GM18868 (cell line): ENCODE results near the gene KDM7A.
"Not testable (repeated sequence)": the region's sequence is repeated elsewhere in the genome, so short reads cannot be mapped to it uniquely, and the experiment has no call there.

Source experiments
- ATAC-seq: cut with Tn5 transposase; IDR thresholded peaks from one replicate; pipeline ENCODE4 v1.9.1; 2021; ENCODE audit warnings: mild to moderate bottlenecking, moderate library complexity; ENCODE audit not compliant: unreplicated experiment

The KDM7A gene

GRCh38 chr7:140201393-140201792, 24.6 kb upstream of the KDM7A start:
- ATAC-seq = no peak

DNA sequence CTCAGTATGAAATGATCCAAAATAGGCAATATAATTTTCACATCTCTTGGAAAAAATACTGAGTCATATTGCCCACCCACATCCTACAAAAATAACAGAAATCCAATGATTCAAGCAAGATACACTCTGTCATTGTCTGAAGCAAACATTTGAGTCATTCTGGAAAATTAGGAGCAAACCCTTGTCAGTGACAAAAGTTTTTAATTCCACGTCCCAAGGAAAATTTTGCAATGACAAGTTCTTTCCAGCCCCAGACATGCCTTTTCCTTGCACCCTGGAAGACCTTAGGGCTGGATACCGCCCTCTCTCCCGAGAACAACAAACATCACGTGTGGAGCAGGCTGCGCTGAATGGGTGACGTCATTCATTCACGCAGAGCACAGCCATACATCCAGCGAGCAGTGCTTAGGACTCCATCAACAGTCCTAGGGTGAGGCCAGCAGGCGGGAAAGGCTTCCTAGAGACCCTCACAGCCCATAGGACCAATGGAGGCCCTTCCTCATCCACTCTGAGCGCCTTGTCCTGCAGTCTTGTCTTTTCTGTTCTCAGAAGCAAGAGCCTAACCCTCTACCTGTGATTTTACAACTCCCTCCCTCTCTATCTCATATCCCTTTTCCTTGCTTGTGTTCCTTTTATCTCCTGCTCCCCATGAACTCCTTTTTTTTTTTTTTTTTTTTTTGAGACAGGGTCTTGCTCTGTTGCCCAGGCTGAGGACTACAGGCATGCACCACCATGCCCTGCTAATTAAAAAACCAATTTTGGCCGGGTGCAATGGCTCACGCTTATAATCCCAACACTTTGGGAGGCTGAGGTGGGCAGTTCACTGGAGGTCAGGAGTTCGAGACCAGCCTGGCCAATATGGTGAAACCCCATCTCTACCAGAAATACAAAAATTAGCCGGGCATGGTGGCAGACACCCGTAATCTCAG, 23.5 kb upstream of the KDM7A start:
- ATAC-seq = no peak

- ATAC-seq = no peak
These were observed 21.2 kb upstream of the KDM7A start for GRCh38 chr7:140197938-140198337.

DNA sequence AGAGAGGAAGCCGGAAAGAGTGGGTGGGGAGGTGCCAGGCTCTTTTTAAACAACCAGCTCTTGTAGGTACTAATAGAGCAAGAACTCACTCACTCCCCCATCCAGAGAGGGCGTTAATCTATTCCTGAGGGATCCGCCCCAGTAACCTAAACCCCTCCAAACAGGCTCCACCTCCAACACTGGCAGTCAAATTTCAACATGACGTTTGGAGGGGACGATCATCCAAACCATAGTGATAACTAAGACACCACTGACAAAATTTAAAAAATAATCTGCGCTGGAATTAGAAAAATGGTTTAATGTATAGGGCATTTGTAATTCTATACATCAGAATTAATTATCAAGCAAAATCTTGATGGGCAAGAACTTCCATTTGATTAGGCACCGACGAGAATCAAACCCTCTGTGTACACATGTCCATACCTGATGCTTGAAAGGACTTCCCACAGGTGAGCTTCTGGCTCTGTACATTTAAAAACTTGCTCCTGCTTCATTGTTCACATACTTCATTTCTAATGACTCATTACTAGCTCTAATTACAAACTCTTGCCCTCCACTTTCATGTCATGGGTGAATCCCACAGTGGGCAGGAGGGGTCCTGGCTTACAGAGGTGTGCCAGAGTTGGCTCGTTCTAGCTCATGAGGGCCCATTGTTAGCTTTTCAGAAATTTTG, 20.6 kb upstream of the KDM7A start:
- no peak for ATAC-seq

GRCh38 chr7:140196361-140197217, 19.8 kb upstream of the KDM7A start:
- ATAC-seq = no peak

- no peak for ATAC-seq
These were observed 19.1 kb upstream of the KDM7A start for GRCh38 chr7:140195859-140196258.

- ATAC-seq = no peak
These were observed 15.8 kb upstream of the KDM7A start for GRCh38 chr7:140192620-140193019.

GRCh38 chr7:140192176-140192575, 15.4 kb upstream of the KDM7A start:
- ATAC-seq = no peak

DNA sequence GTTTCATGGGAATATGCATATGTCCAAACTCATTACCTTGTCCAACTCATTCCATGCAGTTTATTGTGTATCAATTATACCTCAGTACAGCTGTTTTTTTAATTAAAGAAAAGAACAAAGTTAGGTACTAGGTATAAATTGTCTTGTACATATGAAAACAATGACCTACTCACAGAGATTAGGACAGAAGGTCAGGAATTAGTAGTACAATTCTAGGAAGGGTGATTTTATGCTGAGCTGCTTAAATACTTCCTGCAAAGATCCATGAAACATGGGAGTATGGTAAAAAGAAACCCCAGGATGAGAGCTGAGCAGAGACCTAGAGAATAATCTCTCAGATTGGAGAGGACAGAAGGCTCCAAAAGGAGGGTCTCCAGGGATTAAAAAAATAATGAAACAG, 13.8 kb upstream of the KDM7A start:
- ATAC-seq = no peak

DNA sequence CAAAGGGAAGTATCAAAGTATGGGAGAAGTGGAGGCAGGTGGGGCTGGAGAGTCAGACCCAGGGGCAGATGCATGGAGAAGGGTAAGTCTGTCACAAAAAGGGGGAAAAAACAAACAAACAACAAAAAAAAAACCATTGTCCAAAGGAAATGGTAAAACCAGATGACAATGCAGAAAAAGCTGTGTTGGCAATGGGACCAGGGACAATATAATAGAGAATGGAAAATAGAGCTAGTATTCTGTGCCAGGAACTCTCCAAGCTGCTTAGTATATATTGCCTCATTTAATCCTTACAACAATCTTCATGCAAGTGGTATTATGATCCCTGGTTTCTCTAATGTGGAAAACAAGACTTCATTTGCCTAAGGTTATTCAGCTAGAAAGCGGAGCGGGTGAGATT, 13.1 kb upstream of the KDM7A start:
- no peak for ATAC-seq

GRCh38 chr7:140182917-140183316, 6.1 kb upstream of the KDM7A start:
- no peak for ATAC-seq

DNA sequence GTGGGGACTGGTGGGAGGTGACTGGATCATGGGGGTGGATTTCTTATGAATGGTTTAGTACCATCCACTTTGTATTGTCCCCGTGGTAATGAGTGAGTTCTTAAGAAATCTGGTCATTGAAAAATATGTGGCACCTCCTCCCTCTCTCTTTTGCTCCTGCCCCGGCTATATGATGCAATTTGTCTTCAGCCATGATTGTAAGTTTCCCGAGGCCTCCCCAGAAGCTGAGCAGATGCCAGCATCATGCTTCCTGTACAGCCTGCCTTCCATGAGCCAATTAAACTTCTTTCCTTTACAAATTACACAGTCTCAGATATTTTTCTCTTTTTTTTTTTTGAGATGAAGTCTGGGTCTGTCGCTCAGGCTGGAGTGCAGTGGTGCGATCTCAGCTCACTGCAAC, 2.6 kb upstream of the KDM7A start:
- no peak for ATAC-seq

- peak; percentile 10 for ATAC-seq
These were observed 571 bp downstream of the KDM7A start for GRCh38 chr7:140176122-140176701.

- ATAC-seq = peak; percentile 55
These were observed 1.3 kb downstream of the KDM7A start for GRCh38 chr7:140175221-140176121.

DNA sequence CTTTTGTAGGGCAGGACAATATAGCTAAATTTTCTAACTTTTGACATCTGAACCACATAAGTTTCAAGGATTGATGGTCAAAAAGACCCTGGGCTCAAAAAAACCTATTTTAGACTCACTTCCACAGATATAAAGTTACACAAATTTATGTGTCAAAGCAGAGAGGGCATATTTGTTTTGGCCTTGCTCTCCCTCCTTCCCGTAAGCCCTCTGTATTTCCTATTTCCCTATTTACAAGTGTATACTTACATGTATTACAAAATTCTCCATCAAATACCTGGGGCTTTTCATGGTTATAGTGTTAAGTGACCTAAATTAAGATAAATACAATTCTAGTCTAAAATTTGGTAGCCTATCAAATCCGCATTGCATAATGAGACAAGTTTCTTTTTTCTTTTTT, 2.6 kb downstream of the KDM7A start:
- ATAC-seq = no peak

- ATAC-seq = no peak
These were observed 6.4 kb downstream of the KDM7A start for GRCh38 chr7:140170375-140170774.

DNA sequence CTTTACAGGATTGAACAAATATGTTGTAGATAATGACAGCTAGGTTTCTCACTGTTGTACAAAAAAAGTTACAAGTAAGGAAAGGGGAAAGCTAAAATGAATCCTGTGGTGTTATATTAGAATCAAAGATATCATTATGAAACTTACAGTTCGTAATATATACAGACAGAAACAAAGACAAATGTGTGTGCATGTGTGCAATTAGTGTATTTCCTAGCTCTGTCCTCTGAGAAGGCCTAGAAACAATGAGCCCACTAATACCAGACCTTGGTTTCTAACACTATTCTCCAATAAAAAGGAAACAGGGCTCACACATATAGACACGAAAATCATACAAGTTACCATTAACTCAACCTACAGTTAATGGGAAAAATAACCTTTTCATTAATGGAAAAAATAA, 8.0 kb downstream of the KDM7A start:
- no peak for ATAC-seq

DNA sequence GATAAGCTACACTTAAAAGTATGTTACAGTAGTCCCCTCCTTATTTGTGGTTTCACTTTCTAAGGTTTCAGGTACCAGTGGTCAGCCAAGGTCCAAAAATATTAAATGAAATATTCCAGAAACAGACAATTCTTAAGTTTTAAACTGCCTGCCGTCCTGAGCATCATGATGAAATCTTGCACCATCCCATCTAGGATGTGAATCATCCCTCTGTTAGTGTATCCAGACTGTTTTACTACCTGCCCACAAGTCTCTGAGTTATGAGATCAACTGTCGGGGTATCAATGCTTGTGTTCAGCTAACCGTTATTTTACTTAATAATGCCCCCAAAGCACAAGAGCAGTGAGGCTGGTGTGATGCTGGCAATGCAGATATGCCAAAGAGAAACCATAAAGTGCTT, 11.4 kb downstream of the KDM7A start:
- ATAC-seq = no peak

GRCh38 chr7:140162081-140162480, 14.7 kb downstream of the KDM7A start:
- not testable (repeated sequence) for ATAC-seq

- ATAC-seq = no peak
These were observed 15.7 kb downstream of the KDM7A start for GRCh38 chr7:140161047-140161446.
